ENCODE data around the gene C16orf87.

The C16orf87 gene

GRCh38 chr16:46746821-46747776 lies 83.9 kb downstream of the C16orf87 start:
- CTCF ChIA-PET: no interaction called here
- TF ChIP-seq CTCF (conservative IDR thresholded peaks at IDR 0.05; ENCODE audit: low read depth): no peak
- POLR2A ChIA-PET (ENCODE audit: low non-redundant PET): no interaction called here
- H3K27ac ChIP-seq: no peak overlapping the region
- no peak for DNase-seq (ENCODE audit: low spot score)

Measured in RWPE1 (cell line).